Trophoblast cell (in vitro differentiated cells and primary cell): ENCODE measurements around the gene CRYBB3.
"Not testable (repeated sequence)": the region's sequence is repeated elsewhere in the genome, so short reads cannot be mapped to it uniquely, and the experiment has no call there.

Experiments
- DNase-seq, 2 donors: peaks; one replicate each; pipeline ENCODE4 v3.0.0-alpha.2; 2016
- H2AFZ ChIP-seq: 2 replicates; pipeline ENCODE4 v1.6.1; 2013; ENCODE audit warnings: low read length, moderate library complexity, mild to moderate bottlenecking; ENCODE audit not compliant: insufficient read depth, poor library complexity
- H2AK5ac ChIP-seq: 2 replicates; pipeline ENCODE4 v1.6.1; 2013; ENCODE audit warnings: mild to moderate bottlenecking, low read length
- H2BK120ac ChIP-seq: 2 replicates; pipeline ENCODE4 v1.6.1; 2013; ENCODE audit warnings: low read length, mild to moderate bottlenecking, moderate library complexity; ENCODE audit not compliant: insufficient read depth, poor library complexity
- H2BK12ac ChIP-seq: 2 replicates; pipeline ENCODE4 v1.6.1; 2013; ENCODE audit warnings: mild to moderate bottlenecking, low read length, moderate library complexity
- H2BK5ac ChIP-seq: 2 replicates; pipeline ENCODE4 v1.6.1; 2013; ENCODE audit warnings: low read length, low read depth, moderate library complexity, mild to moderate bottlenecking; ENCODE audit not compliant: poor library complexity
- H3K14ac ChIP-seq: 2 replicates; pipeline ENCODE4 v1.6.1; 2013; ENCODE audit warnings: mild to moderate bottlenecking, low read length
- H3K18ac ChIP-seq: 2 replicates; pipeline ENCODE4 v1.6.1; 2013; ENCODE audit warnings: mild to moderate bottlenecking, low read length
- H3K23ac ChIP-seq: 2 replicates; pipeline ENCODE4 v1.6.1; 2013; ENCODE audit warnings: low read length
- H3K27ac ChIP-seq: 2 replicates; pipeline ENCODE4 v1.5.1; 2013; ENCODE audit warnings: low read depth, mild to moderate bottlenecking, inconsistent platforms, low read length, moderate library complexity
- H3K27me3 ChIP-seq: 2 replicates; pipeline ENCODE4 v1.6.1; 2013; ENCODE audit warnings: inconsistent platforms, mild to moderate bottlenecking, low read length, moderate library complexity; ENCODE audit not compliant: insufficient read depth
- H3K36me3 ChIP-seq, 2 experiments: 1 replicate in 1 of 2; 2 replicates in 1 of 2; pipeline ENCODE4 v1.6.1; 2013; ENCODE audit warnings: low read length in 2 of 2, mild to moderate bottlenecking in 2 of 2, moderate library complexity in 1 of 2; ENCODE audit not compliant: insufficient read depth in 2 of 2, control insufficient read depth in 1 of 2
- H3K4ac ChIP-seq: 2 replicates; pipeline ENCODE4 v1.6.1; 2013; ENCODE audit warnings: low read depth, mild to moderate bottlenecking, low read length, moderate library complexity
- H3K4me1 ChIP-seq, 2 experiments: 1 replicate in 1 of 2; 2 replicates in 1 of 2; pipeline ENCODE4 v1.6.1; 2013; ENCODE audit warnings: low read length in 2 of 2, mild to moderate bottlenecking in 2 of 2, moderate library complexity in 1 of 2; ENCODE audit not compliant: insufficient read depth in 2 of 2, control insufficient read depth in 1 of 2
- H3K4me2 ChIP-seq: 2 replicates; pipeline ENCODE4 v1.6.1; 2013; ENCODE audit warnings: inconsistent platforms, mild to moderate bottlenecking, low read length, moderate library complexity
- H3K4me3 ChIP-seq: 2 replicates; pipeline ENCODE4 v1.5.1; 2013; ENCODE audit warnings: mild to moderate bottlenecking, low read depth, low read length, inconsistent platforms
- H3K79me1 ChIP-seq: one replicate; pipeline ENCODE4 v1.6.1; 2013; ENCODE audit warnings: low read length
- H3K79me2 ChIP-seq: 2 replicates; pipeline ENCODE4 v1.6.1; 2013; ENCODE audit warnings: low read length, mild to moderate bottlenecking; ENCODE audit not compliant: control insufficient read depth, insufficient read depth, poor library complexity
- H3K9ac ChIP-seq: 2 replicates; pipeline ENCODE4 v1.6.1; 2013; ENCODE audit warnings: mild to moderate bottlenecking, low read length
- H3K9me3 ChIP-seq: 2 replicates; pipeline ENCODE4 v1.6.1; 2013; ENCODE audit warnings: low read depth, mild to moderate bottlenecking, control low read depth, inconsistent platforms, low read length; ENCODE audit not compliant: insufficient read depth
- H4K12ac ChIP-seq: 2 replicates; pipeline ENCODE4 v1.6.1; 2013; ENCODE audit warnings: low read depth, mild to moderate bottlenecking, low read length, moderate library complexity
- H4K8ac ChIP-seq: 2 replicates; pipeline ENCODE4 v1.6.1; 2013; ENCODE audit warnings: low read depth, mild to moderate bottlenecking, low read length, moderate library complexity
- H4K91ac ChIP-seq: one replicate; pipeline ENCODE4 v1.6.1; 2013; ENCODE audit warnings: low read depth, mild to moderate bottlenecking, low read length, moderate library complexity
- WGBS: extraction: QIAGEN DNeasy Blood & Tissue Kit; methylation state at CpG from one replicate; pipeline ENCODE4 v1.1.7; 2013; ENCODE audit warnings: missing lambda C conversion rate; ENCODE audit not compliant: insufficient read length, insufficient coverage; ENCODE audit errors: extremely low coverage; 5-methylcytosine and 5-hydroxymethylcytosine counted together

CRYBB3 gene

DNA sequence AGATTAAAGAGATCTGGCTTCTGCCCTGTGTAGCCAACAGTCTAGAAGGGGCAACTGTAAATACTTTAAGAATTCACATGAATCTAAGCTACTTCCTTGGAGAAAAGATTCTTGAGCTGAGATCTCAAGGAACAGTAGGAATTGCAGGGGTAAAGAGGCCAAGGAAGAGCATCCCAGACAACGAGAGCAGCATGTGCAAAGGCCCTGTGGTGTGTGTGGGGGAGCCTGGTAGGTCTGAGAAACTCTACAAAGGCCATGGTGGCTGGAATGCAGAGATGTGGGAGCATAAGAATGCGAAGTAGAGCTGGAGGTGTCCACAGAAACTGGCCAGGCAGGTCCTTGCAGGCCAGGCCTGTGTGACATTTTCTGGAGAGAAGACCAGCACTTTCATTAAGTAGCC lies 31.1 kb downstream of the CRYBB3 start:
- not testable (repeated sequence) for H2BK120ac ChIP-seq, H2AK5ac ChIP-seq, H3K14ac ChIP-seq, H3K9ac ChIP-seq, H4K8ac ChIP-seq, H2BK5ac ChIP-seq, H3K4me1 ChIP-seq, H2BK12ac ChIP-seq, H3K79me1 ChIP-seq, H3K9me3 ChIP-seq, H3K27ac ChIP-seq, H4K91ac ChIP-seq, H3K4me2 ChIP-seq, H3K36me3 ChIP-seq, H3K79me2 ChIP-seq, H2AFZ ChIP-seq, H3K27me3 ChIP-seq, H4K12ac ChIP-seq, H3K4ac ChIP-seq, H3K4me3 ChIP-seq, H3K18ac ChIP-seq, H3K23ac ChIP-seq
- WGBS: no CpG with 5 or more reads among the region's 2 CpGs
- DNase-seq: peak in 1 of 2 donors; percentile 61

DNA sequence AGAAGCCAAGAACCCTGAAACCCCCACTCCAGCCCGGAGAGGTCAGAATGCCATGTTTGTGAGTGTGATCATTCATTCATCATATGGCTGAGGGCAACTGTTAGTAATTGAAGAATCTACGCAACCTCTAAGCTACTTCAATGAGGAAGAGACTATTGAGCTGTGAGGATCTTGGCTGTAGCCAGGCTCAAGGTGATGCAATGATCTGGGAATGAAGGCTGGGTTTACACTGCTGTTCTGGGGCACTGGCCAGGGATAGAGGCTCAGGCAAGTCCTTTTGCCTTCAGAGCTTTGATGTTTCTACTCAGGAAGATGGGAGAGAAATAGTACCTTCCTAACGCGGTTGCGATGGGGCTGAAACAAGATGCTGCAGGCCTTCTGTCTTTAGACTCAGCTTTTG lies 32.6 kb downstream of the CRYBB3 start:
- Histone ChIP-seq H3K23ac (no peak overlapping the region), H3K27ac (no peak overlapping the region), H4K91ac (no peak overlapping the region), H2AK5ac (no peak overlapping the region), H2AFZ (no peak overlapping the region), H4K8ac (no peak overlapping the region), H3K4me3 (no peak overlapping the region), H3K4me1 (peaks cover 0 to 2% of the 10 kb centered on the region in 2 experiments), H3K18ac (no peak overlapping the region), H4K12ac (no peak overlapping the region), H3K79me1 (no peaks in the 10 kb centered on the region), H3K9ac (no peak overlapping the region), H3K27me3 (no peaks in the 10 kb centered on the region), H2BK120ac (no peak overlapping the region), H3K9me3 (peaks cover 2% of the 10 kb centered on the region), H3K36me3 (no peaks in the 10 kb centered on the region), H3K4ac (no peak overlapping the region), H2BK5ac (no peak overlapping the region), H3K79me2 (no peaks in the 10 kb centered on the region), H2BK12ac (no peak overlapping the region), H3K14ac (no peak overlapping the region), H3K4me2 (no peak overlapping the region)
- DNase-seq: peak in 1 of 2 donors; percentile 13
- WGBS: no CpG with 5 or more reads among the region's 5 CpGs

DNA sequence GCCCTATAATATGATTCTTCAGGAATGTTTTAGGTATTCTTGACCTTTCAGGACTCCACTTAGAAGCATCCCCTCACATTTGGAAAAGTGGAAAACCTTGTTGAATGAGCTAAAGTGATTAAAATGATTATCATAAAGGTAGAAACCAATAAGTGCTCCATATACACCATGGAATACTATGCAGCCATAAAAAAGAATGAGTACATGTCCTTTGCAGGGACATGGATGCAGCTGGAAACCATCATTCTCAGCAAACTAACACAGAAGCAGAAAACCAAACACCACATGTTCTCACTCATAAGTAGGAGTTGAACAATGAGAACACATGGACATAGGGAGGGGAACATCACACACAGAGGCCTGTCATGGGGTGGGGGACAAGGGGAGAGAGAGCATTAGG lies 34.0 kb downstream of the CRYBB3 start:
- H2BK12ac ChIP-seq, H4K12ac ChIP-seq, H2BK120ac ChIP-seq, H2AK5ac ChIP-seq, H3K4me1 ChIP-seq, H3K9me3 ChIP-seq, H3K27me3 ChIP-seq, H3K27ac ChIP-seq, H3K4ac ChIP-seq, H3K79me1 ChIP-seq, H3K18ac ChIP-seq, H3K36me3 ChIP-seq, H2AFZ ChIP-seq, H3K9ac ChIP-seq, H3K79me2 ChIP-seq, H4K8ac ChIP-seq, H4K91ac ChIP-seq, H3K14ac ChIP-seq, H3K4me2 ChIP-seq, H3K23ac ChIP-seq, H3K4me3 ChIP-seq, DNase-seq, H2BK5ac ChIP-seq: not testable (repeated sequence)

DNA sequence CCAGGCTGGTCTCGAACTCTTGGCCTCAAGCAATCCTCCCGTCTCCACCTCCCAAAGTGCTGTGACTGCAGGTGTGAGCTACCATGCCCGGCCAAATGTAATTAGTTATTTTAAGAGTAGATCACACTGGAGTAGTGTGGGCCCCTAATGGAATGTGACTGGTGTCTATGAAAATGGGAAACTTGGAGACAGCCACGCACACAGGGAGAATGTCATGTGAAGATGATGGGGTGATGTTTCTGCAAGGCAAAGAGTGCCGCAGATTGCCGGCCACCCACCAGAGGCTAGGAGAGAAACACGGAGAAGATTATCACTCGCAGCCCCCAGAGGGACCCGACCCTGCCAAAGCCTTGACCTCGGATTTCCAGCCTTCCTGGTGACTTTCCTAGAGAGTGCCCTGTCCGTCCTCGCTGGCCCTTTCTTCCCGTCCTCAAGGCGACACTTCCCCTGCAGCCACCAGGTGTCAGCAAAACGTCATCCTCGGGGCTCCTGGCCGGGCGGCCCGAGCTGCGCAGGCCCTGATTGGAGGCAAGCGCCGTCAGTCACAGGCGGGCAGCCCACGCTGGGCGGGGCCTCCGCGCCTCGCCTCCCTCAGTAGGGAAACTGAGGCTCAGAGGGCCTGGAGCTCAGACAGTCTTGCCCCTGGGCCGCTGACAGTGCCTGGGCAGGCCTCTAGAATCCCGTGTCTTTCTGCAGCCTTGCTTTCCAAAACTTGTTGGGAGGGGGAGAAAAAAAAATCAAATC lies 36.1 kb downstream of the CRYBB3 start:
- Histone ChIP-seq H3K4ac (no peak overlapping the region), H3K79me1 (no peaks in the 10 kb centered on the region), H2AFZ (peak overlapping the region; percentile 4), H3K23ac (no peak overlapping the region), H4K8ac (no peak overlapping the region), H3K27me3 (no peaks in the 10 kb centered on the region), H3K14ac (no peak overlapping the region), H3K4me2 (peak overlapping the region; percentile 50), H3K36me3 (no peaks in the 10 kb centered on the region), H3K79me2 (no peaks in the 10 kb centered on the region), H3K9ac (no peak overlapping the region), H4K91ac (no peak overlapping the region), H3K9me3 (no peaks in the 10 kb centered on the region), H3K18ac (no peak overlapping the region), H4K12ac (no peak overlapping the region), H3K27ac (no peak overlapping the region), H2BK5ac (no peak overlapping the region), H3K4me3 (no peak overlapping the region), H2BK12ac (no peak overlapping the region), H2AK5ac (no peak overlapping the region), H3K4me1 (peaks cover 0 to 2% of the 10 kb centered on the region in 2 experiments), H2BK120ac (no peak overlapping the region)
- DNase-seq: peak; percentile 72 to 90
- no CpG with 5 or more reads among the region's 30 CpGs for WGBS
